ENCODE results near the gene ASH1L.

DNA sequence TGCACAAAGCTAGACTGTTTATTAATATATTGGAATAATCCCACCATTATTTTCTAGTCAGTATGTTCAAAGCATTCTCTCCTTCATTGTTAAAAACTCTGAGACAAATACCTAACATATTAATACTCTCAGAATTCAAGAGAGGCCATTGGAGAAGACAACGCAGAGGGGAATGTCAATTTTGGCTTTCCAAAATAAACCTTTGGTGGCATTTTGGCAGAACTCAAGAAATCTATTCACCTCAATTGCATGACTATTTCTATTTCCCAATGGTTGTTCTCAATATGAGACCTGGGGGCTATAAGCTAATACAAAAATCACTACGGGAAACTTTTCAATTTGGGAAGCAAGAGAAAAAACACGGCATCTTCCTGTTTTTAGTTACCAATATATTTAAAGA, 183.4 kb downstream of the ASH1L start:
- TF ChIP-seq L3MBTL2 (conservative IDR thresholded peaks at IDR 0.05): no peak
- no peak for TF ChIP-seq SUZ12 (IDR thresholded peaks at IDR 0.05)
- TF ChIP-seq FOXM1 (IDR thresholded peaks at IDR 0.05; ENCODE audit: borderline replicate concordance): no peak
- TF ChIP-seq SP1 (IDR thresholded peaks at IDR 0.05): no peak
- TF ChIP-seq, protein P1, sequence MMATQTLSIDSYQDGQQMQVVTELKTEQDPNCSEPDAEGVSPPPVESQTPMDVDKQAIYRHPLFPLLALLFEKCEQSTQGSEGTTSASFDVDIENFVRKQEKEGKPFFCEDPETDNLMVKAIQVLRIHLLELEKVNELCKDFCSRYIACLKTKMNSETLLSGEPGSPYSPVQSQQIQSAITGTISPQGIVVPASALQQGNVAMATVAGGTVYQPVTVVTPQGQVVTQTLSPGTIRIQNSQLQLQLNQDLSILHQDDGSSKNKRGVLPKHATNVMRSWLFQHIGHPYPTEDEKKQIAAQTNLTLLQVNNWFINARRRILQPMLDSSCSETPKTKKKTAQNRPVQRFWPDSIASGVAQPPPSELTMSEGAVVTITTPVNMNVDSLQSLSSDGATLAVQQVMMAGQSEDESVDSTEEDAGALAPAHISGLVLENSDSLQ (IDR thresholded peaks at IDR 0.05): no peak
- TF ChIP-seq TARDBP (IDR thresholded peaks at IDR 0.05): no peak
- TF ChIP-seq HDGF (IDR thresholded peaks at IDR 0.05; ENCODE audit: borderline replicate concordance): no peak
- no peak for TF ChIP-seq FOXK2 (IDR thresholded peaks at IDR 0.05)
